HK-2 (cell line): ENCODE results near the gene NXF1.
"Not testable (repeated sequence)": the region's sequence is repeated elsewhere in the genome, so short reads cannot be mapped to it uniquely, and the experiment has no call there.

ENCODE experiments used
- DNase-seq: peaks from one replicate; pipeline ENCODE4 v3.0.0-alpha.2; 2018; ENCODE audit not compliant: unreplicated experiment

NXF1 gene

DNA sequence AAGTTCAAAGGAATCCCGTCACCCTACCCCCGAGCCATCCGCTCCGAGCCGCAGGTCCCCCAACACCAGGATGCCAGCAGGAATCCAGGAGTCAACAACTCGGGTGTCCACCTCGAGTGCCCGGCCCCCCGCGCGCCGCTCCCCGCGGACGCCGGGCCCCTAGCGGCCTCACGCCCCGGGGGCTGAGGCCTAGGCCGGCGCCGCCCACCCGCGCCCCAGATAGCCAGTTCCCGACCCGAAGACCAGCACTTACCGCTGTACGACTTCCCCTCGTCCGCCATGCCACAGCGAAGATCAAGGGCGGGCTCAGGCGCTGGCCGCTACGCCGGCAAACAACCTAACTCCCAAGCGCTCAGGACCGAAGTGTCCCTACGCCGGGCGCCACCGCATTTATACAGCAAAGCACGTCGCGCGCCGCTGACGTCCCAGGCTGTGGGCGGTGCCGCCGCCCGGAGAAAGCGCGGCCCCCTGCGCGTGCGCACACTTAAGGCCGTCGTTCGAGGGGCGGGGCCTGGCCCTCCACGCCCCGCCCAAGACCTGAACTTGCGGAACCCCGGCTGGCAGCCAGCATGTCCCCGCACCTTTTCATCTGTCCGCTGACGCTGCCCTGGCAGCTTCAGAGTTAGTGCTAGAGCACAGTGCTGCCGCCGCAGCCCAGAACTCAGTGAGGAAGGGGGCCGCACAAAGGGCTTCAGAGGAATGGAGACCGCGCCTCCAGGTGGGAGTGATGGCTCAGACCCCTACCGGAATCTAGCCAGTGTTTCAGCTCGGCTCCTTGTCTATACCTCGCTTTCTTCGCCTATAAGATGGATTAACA, at the start of gene NXF1:
NXF1 (minus strand) TSS at position 365 of the 817 bp plus-strand sequence; CDS start at position 281, 84 bp downstream.
- DNase-seq = peak; percentile 92

GRCh38 chr11:62854013-62854824, 49.0 kb upstream of the NXF1 start:
- DNase-seq = no peak

DNA sequence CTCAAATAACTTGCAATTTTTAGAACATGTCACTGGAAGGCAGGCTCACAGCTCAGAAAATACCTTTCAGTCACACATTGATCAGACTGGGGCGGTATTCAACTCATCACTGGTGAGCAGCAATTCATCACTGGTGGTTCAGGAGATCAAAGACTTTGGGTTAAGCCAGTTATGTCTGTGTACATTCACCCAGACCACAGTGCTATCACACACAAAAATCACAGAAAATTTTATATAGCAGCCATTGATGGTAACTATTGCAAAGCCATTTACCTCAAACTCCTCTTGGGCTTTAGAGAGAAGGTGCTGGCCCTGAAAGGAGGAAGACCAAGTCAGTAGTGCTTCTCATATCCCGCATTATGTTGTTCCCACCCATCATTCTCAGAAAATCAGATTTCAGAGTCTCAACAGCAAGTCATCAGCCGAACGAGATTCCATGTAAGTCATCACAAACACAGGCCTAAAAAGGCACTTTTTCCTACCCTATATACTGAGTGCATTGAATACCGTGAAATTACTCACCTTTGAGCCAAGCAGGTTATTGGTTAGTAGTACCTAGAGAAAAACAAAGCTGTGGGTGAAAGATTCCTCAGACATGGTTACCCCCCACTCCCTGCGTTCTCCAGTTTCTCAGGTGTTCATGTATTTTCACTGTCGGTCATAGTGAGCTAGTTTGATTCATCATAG, 48.2 kb upstream of the NXF1 start:
- DNase-seq = no peak

DNA sequence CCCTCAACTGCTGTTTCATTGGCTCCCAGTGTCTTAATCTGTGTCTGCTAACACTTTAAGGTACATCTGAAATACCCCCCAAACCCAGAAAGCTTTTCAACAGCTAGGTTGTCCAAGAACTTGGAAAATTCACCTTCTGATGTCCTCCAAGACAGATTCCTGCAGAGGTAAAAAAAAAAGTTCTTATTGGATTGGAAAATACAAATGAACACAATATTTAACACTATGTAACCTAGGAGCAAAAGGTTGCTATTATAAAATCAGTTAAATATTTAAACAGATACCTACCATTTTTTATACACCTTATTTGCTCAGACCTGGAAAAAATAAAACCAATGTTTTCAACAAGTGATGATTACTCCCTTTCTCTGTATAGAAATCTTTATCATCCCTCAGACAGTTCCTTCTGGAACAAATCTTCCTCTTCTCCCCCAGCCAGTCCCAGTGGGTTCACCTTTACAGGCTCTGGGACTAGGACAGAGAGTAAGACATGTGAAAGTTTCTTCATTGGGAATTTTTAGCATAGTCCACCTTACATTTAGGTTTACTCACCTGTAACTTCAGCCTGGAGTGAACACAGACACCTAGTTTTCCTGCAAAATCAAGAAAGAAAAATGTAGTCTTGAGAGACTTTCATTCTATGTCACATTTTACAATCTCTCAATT, 47.4 kb upstream of the NXF1 start:
- DNase-seq = no peak

DNA sequence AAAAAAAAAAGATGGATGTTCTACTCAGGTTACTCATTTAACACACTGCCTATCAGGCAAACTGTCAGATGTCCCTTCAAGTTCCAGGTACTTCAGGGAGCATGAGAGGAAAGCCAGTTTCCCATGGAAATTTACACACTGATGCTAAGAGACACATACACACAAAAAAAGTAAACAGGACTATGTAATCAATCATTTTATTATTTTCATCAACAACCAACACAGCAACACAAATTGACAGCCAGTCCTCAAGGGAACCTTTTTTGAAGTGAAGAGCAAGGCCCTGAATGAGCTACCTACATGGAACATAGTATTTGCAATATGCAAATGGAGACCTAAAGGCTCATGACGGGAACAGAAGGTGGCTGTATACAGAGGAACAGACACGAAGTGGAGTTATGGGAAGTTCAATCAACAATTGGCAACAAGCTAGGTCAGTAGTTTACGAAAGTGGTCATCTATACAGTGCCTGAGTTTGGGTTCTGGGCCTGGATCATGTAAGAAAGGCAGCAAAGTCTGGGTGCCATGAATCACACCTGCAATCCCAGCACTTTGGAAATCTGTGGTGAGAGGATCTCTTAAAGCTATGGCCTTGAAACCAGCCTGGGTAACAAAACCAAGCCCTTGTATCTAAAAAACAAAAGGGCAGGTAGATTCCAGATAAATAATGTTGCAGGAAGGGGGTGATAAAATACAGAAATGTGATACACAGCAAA, 46.7 kb upstream of the NXF1 start:
- no peak for DNase-seq

GRCh38 chr11:62850911-62851806, 45.9 kb upstream of the NXF1 start:
- peak; percentile 57 for DNase-seq

GRCh38 chr11:62847767-62848314, 42.6 kb upstream of the NXF1 start:
- DNase-seq = no peak

GRCh38 chr11:62846177-62846576, 40.9 kb upstream of the NXF1 start:
- no peak for DNase-seq

GRCh38 chr11:62844154-62844553, 38.9 kb upstream of the NXF1 start:
- no peak for DNase-seq

DNA sequence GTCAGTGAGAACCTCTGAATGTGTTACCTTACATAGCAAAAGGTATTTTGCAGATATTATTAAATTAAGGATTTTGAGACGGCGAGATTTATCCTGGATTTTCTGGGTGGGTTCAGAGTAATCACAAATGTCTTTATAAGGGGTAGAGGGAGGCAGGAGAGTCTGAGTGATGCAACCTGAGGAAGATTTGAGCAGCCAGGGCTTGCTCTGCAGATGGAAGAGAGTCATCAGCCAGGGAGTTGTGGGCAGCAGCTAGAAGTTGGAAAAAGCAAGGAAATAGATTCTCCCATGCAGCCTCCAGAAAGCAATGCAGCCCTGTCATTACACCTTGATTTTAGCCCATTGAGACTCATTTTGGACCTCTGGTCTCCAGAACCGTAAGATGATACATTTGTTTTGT, 38.2 kb upstream of the NXF1 start:
- no peak for DNase-seq

GRCh38 chr11:62842891-62843290, 37.7 kb upstream of the NXF1 start:
- DNase-seq = not testable (repeated sequence)

GRCh38 chr11:62842171-62842741, 37.0 kb upstream of the NXF1 start:
- no peak for DNase-seq

DNA sequence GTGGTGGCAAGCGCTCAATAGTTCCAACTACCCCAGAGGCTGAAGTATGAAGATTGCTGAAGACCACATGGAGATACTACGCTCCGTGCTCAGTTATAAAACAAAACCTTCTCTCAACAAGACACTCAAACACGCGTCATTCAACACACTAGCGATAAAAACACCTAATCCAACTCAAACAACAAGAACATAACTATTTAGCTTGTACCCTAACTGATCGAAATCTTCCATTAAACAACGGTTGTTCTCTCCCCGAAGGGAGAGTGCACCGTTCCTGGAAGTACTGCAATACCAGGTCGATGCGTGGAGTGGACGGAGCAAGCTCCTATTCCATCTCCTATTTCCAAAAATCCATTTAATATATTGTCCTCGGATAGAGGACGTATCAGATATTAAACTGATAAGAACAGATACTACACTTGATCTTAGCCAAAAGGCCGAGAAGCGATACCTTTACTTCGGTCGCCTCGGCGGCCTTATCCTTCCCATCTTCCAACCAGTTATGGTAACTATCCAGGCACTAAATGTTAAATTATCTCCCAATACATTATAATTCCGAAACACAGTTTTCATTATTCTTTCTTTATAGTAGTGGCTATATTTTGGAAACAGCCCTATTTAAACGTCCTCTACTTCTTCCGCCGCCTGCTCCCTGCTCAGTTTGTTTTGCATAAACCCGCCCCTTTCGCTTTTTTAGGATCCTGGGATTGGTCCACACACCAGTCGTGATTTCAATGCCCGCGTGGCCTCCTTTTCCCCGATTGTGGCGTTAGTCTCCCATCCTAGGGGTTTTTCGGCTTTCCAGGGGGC, 36.3 kb upstream of the NXF1 start:
- peak; percentile 68 for DNase-seq

DNA sequence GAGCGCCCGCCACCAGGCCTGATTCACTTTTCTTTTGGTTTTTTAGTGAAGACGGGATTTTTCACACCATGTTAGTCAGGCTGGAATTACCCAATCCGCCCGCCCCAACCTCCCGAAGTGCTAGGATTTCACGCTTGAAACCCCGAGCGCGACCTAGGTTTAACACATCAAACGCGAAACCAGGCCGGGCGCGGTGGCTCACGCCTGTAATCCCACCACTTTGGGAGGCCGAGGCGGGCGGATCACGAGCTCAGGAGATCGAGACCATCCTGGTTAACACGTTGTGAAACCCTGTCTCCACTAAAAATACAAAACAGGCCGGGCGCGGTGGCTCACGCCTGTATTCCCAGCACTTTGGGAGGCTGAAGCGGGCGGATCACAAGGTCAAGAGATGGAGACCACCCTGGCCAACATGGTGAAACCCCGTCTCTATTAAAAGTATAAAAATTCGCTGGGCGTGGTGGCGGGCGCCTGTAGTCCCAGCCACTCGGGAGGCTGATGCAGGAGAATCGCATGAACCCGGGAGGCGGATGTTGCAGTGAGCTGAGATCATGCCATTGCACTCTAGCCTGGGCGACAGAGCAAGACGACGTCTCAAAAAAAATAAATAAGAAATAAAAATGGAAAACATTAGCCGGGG, 35.6 kb upstream of the NXF1 start:
- peak; percentile 67 for DNase-seq

DNA sequence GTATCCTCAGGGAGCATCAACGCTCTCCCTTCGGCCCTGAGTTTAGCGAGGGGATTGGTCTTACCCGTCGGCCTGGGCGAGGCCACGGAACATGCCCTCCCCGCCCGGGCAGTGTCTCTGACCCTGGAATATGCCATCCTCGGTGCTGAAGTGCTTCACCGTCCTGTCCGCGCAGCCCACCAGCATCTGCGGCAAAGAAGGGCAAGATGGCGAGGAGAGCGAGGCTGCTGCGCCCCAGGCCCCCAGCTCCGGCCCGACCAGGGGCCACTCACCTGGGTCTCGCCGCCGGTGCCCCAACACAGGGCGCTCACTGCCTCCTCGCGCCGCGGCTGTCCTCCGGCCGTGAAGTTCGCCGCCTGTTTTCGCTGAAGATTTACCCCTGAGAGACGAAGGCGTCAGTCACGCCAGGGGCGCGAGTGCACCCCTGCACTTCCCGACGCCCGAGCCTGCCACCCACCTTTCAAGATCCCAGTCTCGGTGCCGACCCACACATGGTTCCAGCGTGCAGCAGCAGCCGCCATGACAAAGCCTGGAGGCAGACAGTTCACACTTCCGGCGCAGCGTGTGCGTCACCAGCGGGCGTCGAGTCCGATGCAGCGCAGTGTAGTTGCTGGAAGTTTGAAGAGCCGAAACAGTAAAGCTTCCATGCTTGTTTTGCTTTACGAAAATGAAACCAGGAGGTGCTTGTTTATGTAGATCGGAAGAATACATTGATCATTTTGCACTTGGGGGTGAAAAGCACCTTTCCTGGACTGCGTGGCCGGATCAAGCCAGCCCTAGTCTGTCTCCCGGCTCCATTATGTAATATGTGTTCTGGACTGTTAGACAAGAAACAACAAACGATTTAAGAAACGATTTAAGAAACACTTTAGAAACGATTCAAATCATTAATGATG, 34.1 kb upstream of the NXF1 start, which contains the start of gene WDR74:
WDR74 (minus strand) TSS at position 541 of the 896 bp plus-strand sequence; CDS start at position 521, 20 bp downstream.
- DNase-seq = peak; percentile 76

GRCh38 chr11:62835336-62835735, 30.1 kb upstream of the NXF1 start:
- no peak for DNase-seq
